HEK293T (cell line): ENCODE measurements around the gene BRD7.

Experiments
- CTBP1 ChIP-seq: fragments of 450-650 bp; IDR thresholded peaks from 2 replicates; pipeline ENCODE4 v1.6.1; 2016; ENCODE audit warnings: borderline replicate concordance
- FOXA1 ChIP-seq: fragments of 450-650 bp; IDR thresholded peaks from 2 replicates; pipeline ENCODE4 v1.6.1; 2016; ENCODE audit warnings: mild to moderate bottlenecking

- TF ChIP-seq CTBP1 = no peak
- TF ChIP-seq FOXA1 = no peak
Measured at GRCh38 chr16:50334106-50334975, 34.4 kb downstream of the BRD7 start.
